Measurements from ENCODE around the gene URB2.

The URB2 gene

GRCh38 chr1:229648406-229648805 is 22.4 kb downstream of the URB2 start:
- DNase-seq: no peak

- no peak for DNase-seq
Observed at GRCh38 chr1:229650045-229650444, 24.0 kb downstream of the URB2 start.

- no peak for DNase-seq
Observed at GRCh38 chr1:229651546-229651945, 25.5 kb downstream of the URB2 start.

GRCh38 chr1:229653420-229653819 is 27.4 kb downstream of the URB2 start:
- no peak for DNase-seq

GRCh38 chr1:229655781-229656180 is 29.7 kb downstream of the URB2 start:
- DNase-seq: no peak

GRCh38 chr1:229657993-229658755 is 32.1 kb downstream of the URB2 start:
- DNase-seq: no peak

- peak in 1 of 2 experiments; percentile 1 for DNase-seq
Observed at GRCh38 chr1:229661022-229661877, 35.2 kb downstream of the URB2 start.

- DNase-seq: no peak
Observed at GRCh38 chr1:229661897-229662296, 35.9 kb downstream of the URB2 start.

- DNase-seq: no peak
Observed at GRCh38 chr1:229664133-229664689, 38.2 kb downstream of the URB2 start.

GRCh38 chr1:229665912-229666558 is 40.0 kb downstream of the URB2 start:
- no peak for DNase-seq

- DNase-seq: no peak
Observed at GRCh38 chr1:229666585-229666984, 40.5 kb downstream of the URB2 start.

GRCh38 chr1:229669333-229669732 is 43.3 kb downstream of the URB2 start:
- no peak for DNase-seq

GRCh38 chr1:229671310-229671709 is 45.3 kb downstream of the URB2 start:
- DNase-seq: no peak

- DNase-seq: no peak
Observed at GRCh38 chr1:229672246-229672645, 46.2 kb downstream of the URB2 start.

GRCh38 chr1:229674042-229674441 is 48.0 kb downstream of the URB2 start:
- DNase-seq: no peak

GRCh38 chr1:229675396-229675795 is 49.3 kb downstream of the URB2 start:
- no peak for DNase-seq

- DNase-seq: no peak
Observed at GRCh38 chr1:229685149-229685548, 59.1 kb downstream of the URB2 start.

- no peak for DNase-seq
Observed at GRCh38 chr1:229689273-229689672, 63.2 kb downstream of the URB2 start.

- no peak for DNase-seq
Observed at GRCh38 chr1:229689904-229690303, 63.9 kb downstream of the URB2 start.

GRCh38 chr1:229690662-229691061 is 64.6 kb downstream of the URB2 start:
- DNase-seq: no peak

GRCh38 chr1:229691362-229691761 is 65.3 kb downstream of the URB2 start:
- no peak for DNase-seq

- DNase-seq: no peak
Observed at GRCh38 chr1:229693129-229693900, 67.3 kb downstream of the URB2 start.
